GM12892 (cell line): Measurements from ENCODE around the gene IQGAP2.

Experiments
- POLR2A ChIP-seq: IDR thresholded peaks from 2 replicates; pipeline ENCODE4 v1.6.1; 2011; ENCODE audit warnings: low read depth, low read length, control low read depth
- TAF1 ChIP-seq: IDR thresholded peaks from 2 replicates; pipeline ENCODE4 v1.6.1; 2011; ENCODE audit warnings: low read depth, mild to moderate bottlenecking, control low read depth, low read length, borderline replicate concordance

GRCh38 chr5:76488969-76489368 lies 85.9 kb downstream of the IQGAP2 start:
- TF ChIP-seq POLR2A = no peak
- TF ChIP-seq TAF1 = no peak
